ENCODE data around the gene PREB. TPM values are rescaled to one million over a fixed set of nuclear protein-coding genes. Genes with fewer than 3 reads are reported as not detected.

PREB gene
- total RNA-seq, 1 experiment from 2014 or later = 52.7 TPM

DNA sequence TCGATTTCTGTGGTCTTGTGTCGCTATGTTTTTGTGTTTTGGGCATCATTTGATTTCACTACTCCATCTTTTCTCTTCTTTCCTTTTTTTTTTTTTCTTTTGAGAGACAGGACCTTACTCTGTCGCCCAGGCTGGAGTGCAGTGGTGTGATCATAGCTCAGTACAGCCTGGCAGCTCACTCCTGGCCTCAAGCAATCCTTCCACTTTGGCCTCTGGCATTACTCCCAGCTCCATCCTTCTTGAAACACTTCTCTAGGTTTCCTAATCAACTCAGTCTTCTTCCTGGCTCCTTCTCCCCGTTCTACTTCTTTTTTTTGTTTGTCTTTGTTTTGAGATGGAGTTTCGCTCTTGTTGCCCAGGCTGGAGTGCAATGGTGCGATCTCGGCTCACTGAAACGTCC, 40.9 kb upstream of the PREB start:
- Histone ChIP-seq H3K27me3 (replicated peaks; ENCODE audit: insufficient read depth, low read depth, low read length, poor library complexity) (no peaks in the 10 kb centered on the region), H3K36me3 (ENCODE audit: insufficient read depth, low read length, poor library complexity, severe bottlenecking) (no peaks in the 10 kb centered on the region), H3K4me1 (ENCODE audit: insufficient read depth, low read length, poor library complexity, severe bottlenecking) (peaks cover 3% of the 10 kb centered on the region), H3K9me3 (ENCODE audit: low read depth, low read length, poor library complexity, severe bottlenecking) (no peaks in the 10 kb centered on the region), H3K27ac (ENCODE audit: low read depth, low read length, poor library complexity, severe bottlenecking) (no peak overlapping the region), H3K4me3 (ENCODE audit: low read depth, low read length, poor library complexity, severe bottlenecking) (no peak overlapping the region)
- DNase-seq (ENCODE audit: low spot score) = no peak
- ChIA-PET CTCF (interaction anchor here (0.6 kb wide), 1 partner anchor 16 kb away, joined by 3 read pairs; no protein-coding TSS in a partner anchor), POLR2A (ENCODE audit: low non-redundant PET) (no interaction called here)
- intact Hi-C loops (cut with micrococcal nuclease; ENCODE audit: unreplicated experiment) = no loop called here
- BruUV-seq (replicated peaks) = no TSS peak
- no peak for TF ChIP-seq EZH2 (IDR thresholded peaks at IDR 0.05; ENCODE audit: borderline replicate concordance, low read depth, low read length, poor library complexity, severe bottlenecking)

DNA sequence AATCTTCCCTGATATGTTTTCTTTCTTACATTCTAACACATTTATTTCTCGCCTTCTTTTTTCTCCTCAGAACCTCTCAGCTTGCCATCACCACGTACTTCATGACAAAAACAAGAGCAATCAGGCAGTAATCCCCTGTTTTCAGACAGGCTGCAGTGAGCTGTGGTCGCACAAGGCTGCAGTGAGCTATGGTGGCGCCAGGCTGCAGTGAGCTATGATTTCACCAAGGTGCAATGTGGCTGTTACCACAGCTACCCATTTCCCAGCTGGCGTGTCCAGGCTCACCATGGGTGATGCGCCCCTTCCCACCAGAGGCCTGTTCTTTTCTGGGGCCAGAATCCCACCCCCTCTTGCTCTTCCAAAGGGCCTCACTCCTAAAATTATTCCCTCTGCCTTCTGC, 40.2 kb upstream of the PREB start:
- H3K36me3 ChIP-seq (ENCODE audit: insufficient read depth, low read length, poor library complexity, severe bottlenecking) = no peaks in the 10 kb centered on the region
- no TSS peak for BruUV-seq (replicated peaks)
- intact Hi-C loops (cut with micrococcal nuclease; ENCODE audit: unreplicated experiment) = no loop called here
- H3K27ac ChIP-seq (ENCODE audit: low read depth, low read length, poor library complexity, severe bottlenecking) = no peak overlapping the region
- H3K4me3 ChIP-seq (ENCODE audit: low read depth, low read length, poor library complexity, severe bottlenecking) = no peak overlapping the region
- POLR2A ChIA-PET (ENCODE audit: low non-redundant PET) = no interaction called here
- H3K27me3 ChIP-seq (replicated peaks; ENCODE audit: insufficient read depth, low read depth, low read length, poor library complexity) = no peaks in the 10 kb centered on the region
- no peaks in the 10 kb centered on the region for H3K9me3 ChIP-seq (ENCODE audit: low read depth, low read length, poor library complexity, severe bottlenecking)
- no peaks in the 10 kb centered on the region for H3K4me1 ChIP-seq (ENCODE audit: insufficient read depth, low read length, poor library complexity, severe bottlenecking)
- CTCF ChIA-PET = no interaction called here
- TF ChIP-seq, protein P1, sequence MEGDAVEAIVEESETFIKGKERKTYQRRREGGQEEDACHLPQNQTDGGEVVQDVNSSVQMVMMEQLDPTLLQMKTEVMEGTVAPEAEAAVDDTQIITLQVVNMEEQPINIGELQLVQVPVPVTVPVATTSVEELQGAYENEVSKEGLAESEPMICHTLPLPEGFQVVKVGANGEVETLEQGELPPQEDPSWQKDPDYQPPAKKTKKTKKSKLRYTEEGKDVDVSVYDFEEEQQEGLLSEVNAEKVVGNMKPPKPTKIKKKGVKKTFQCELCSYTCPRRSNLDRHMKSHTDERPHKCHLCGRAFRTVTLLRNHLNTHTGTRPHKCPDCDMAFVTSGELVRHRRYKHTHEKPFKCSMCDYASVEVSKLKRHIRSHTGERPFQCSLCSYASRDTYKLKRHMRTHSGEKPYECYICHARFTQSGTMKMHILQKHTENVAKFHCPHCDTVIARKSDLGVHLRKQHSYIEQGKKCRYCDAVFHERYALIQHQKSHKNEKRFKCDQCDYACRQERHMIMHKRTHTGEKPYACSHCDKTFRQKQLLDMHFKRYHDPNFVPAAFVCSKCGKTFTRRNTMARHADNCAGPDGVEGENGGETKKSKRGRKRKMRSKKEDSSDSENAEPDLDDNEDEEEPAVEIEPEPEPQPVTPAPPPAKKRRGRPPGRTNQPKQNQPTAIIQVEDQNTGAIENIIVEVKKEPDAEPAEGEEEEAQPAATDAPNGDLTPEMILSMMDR (conservative IDR thresholded peaks at IDR 0.05; ENCODE audit: low read depth, low read length) = no peak
- no peak for DNase-seq (ENCODE audit: low spot score)

DNA sequence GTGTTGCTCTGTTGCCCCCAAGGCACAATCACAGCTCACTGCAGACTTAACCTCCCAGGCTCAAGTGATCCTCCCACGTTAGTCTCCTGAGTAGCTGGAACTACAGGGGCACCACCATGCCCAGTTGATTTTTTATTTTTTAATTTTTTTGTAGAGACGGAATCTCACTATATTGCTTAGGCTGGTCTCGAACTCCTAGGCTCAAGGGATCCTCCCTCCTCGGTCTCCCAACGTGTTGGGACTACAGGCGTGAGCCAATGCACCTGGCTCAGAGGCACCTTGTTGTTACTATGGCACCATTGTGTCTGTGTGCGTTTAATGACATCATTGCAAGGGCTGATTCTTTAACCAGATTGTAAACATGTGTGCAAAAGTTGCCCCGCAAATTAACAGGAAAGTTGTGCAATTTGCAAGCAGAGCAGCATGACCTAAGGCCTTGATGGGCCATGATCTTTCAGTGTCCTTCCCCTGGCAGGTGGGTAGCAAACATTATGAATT, 37.0 kb upstream of the PREB start:
- no peak for TF ChIP-seq EZH2 (IDR thresholded peaks at IDR 0.05; ENCODE audit: borderline replicate concordance, low read depth, low read length, poor library complexity, severe bottlenecking)
- TF ChIP-seq, protein P1 (conservative IDR thresholded peaks at IDR 0.05; ENCODE audit: low read depth, low read length) = no peak
- H3K36me3 ChIP-seq (ENCODE audit: insufficient read depth, low read length, poor library complexity, severe bottlenecking) = no peaks in the 10 kb centered on the region
- H3K27ac ChIP-seq (ENCODE audit: low read depth, low read length, poor library complexity, severe bottlenecking) = no peak overlapping the region
- H3K4me1 ChIP-seq (ENCODE audit: insufficient read depth, low read length, poor library complexity, severe bottlenecking) = no peaks in the 10 kb centered on the region
- POLR2A ChIA-PET (ENCODE audit: low non-redundant PET) = no interaction called here
- intact Hi-C loops (cut with micrococcal nuclease; ENCODE audit: unreplicated experiment) = no loop called here
- no peaks in the 10 kb centered on the region for H3K27me3 ChIP-seq (replicated peaks; ENCODE audit: insufficient read depth, low read depth, low read length, poor library complexity)
- no TSS peak for BruUV-seq (replicated peaks)
- H3K9me3 ChIP-seq (ENCODE audit: low read depth, low read length, poor library complexity, severe bottlenecking) = no peaks in the 10 kb centered on the region
- DNase-seq (ENCODE audit: low spot score) = no peak
- CTCF ChIA-PET = interaction anchor here (0.6 kb wide), 1 partner anchor 13 kb away, joined by 3 read pairs; no protein-coding TSS in a partner anchor
- H3K4me3 ChIP-seq (ENCODE audit: low read depth, low read length, poor library complexity, severe bottlenecking) = no peak overlapping the region

Data from A673 (cell line).